Measurements from ENCODE around the gene AFAP1. TPM values are rescaled to one million over a fixed set of nuclear protein-coding genes. Genes with fewer than 3 reads are reported as not detected.

The AFAP1 gene
- total and polyA plus RNA-seq, 2 of the 8 experiments (the other 6 are each of a cell fraction or from before 2014, with no cell fraction given): 3.6 to 18.2 TPM

- TF ChIP-seq ATF2 (IDR thresholded peaks at IDR 0.05; ENCODE audit: low read length): no peak
Measured at GRCh38 chr4:7963691-7964090, 24.0 kb upstream of the AFAP1 start (continued).

Measured in H1 (cell line).